ENCODE measurements around the gene P2RY6.
A peak's percentile ranks its signal among the peaks of the same experiment; 100 is the strongest.

P2RY6 gene

GRCh38 chr11:73237471-73238290 is 34.5 kb upstream of the P2RY6 start:
- Histone ChIP-seq H3K4me3 (ENCODE audit: low read length in 2 of 2) (no peak overlapping the region), H3K27ac (ENCODE audit: low read length) (no peak overlapping the region), H3K4me1 (ENCODE audit: control insufficient read depth, insufficient read depth, low read length) (peaks cover 28% of the 10 kb centered on the region), H3K9ac (ENCODE audit: low read length in 2 of 2) (no peak overlapping the region), H3K9me3 (ENCODE audit: control insufficient read depth in 2 of 2, low read length in 2 of 2) (no peaks in the 10 kb centered on the region), H3K36me3 (ENCODE audit: control insufficient read depth in 2 of 2, insufficient read depth in 2 of 2, low read length in 2 of 2) (no peaks in the 10 kb centered on the region), H3K27me3 (ENCODE audit: control insufficient read depth in 1 of 2, insufficient read depth in 2 of 2, low read length in 2 of 2) (no peaks in the 10 kb centered on the region)

- Histone ChIP-seq H3K9ac (ENCODE audit: low read length in 2 of 2) (no peak overlapping the region), H3K27ac (ENCODE audit: low read length) (no peak overlapping the region), H3K27me3 (ENCODE audit: control insufficient read depth in 1 of 2, insufficient read depth in 2 of 2, low read length in 2 of 2) (no peaks in the 10 kb centered on the region), H3K4me1 (ENCODE audit: control insufficient read depth, insufficient read depth, low read length) (peaks cover 22% of the 10 kb centered on the region), H3K9me3 (ENCODE audit: control insufficient read depth in 2 of 2, low read length in 2 of 2) (no peaks in the 10 kb centered on the region), H3K4me3 (ENCODE audit: low read length in 2 of 2) (no peak overlapping the region), H3K36me3 (ENCODE audit: control insufficient read depth in 2 of 2, insufficient read depth in 2 of 2, low read length in 2 of 2) (no peaks in the 10 kb centered on the region)
Measured at GRCh38 chr11:73239111-73239521, 33.0 kb upstream of the P2RY6 start.

GRCh38 chr11:73239571-73240189 is 32.5 kb upstream of the P2RY6 start:
- Histone ChIP-seq H3K9ac (ENCODE audit: low read length in 2 of 2) (no peak overlapping the region), H3K27me3 (ENCODE audit: control insufficient read depth in 1 of 2, insufficient read depth in 2 of 2, low read length in 2 of 2) (no peaks in the 10 kb centered on the region), H3K27ac (ENCODE audit: low read length) (no peak overlapping the region), H3K36me3 (ENCODE audit: control insufficient read depth in 2 of 2, insufficient read depth in 2 of 2, low read length in 2 of 2) (no peaks in the 10 kb centered on the region), H3K4me1 (ENCODE audit: control insufficient read depth, insufficient read depth, low read length) (peaks cover 19% of the 10 kb centered on the region), H3K9me3 (ENCODE audit: control insufficient read depth in 2 of 2, low read length in 2 of 2) (no peaks in the 10 kb centered on the region), H3K4me3 (ENCODE audit: low read length in 2 of 2) (no peak overlapping the region)

- H3K36me3 ChIP-seq (ENCODE audit: control insufficient read depth in 2 of 2, insufficient read depth in 2 of 2, low read length in 2 of 2) = no peaks in the 10 kb centered on the region
- H3K9ac ChIP-seq (ENCODE audit: low read length in 2 of 2) = no peak overlapping the region
- no peak overlapping the region for H3K27ac ChIP-seq (ENCODE audit: low read length)
- no peak overlapping the region for H3K4me3 ChIP-seq (ENCODE audit: low read length in 2 of 2)
- H3K9me3 ChIP-seq (ENCODE audit: control insufficient read depth in 2 of 2, low read length in 2 of 2) = no peaks in the 10 kb centered on the region
- H3K4me1 ChIP-seq (ENCODE audit: control insufficient read depth, insufficient read depth, low read length) = peaks cover 19% of the 10 kb centered on the region
- H3K27me3 ChIP-seq (ENCODE audit: control insufficient read depth in 1 of 2, insufficient read depth in 2 of 2, low read length in 2 of 2) = no peaks in the 10 kb centered on the region
Measured at GRCh38 chr11:73240190-73240781, 31.9 kb upstream of the P2RY6 start.

GRCh38 chr11:73241300-73241699 is 30.8 kb upstream of the P2RY6 start:
- Histone ChIP-seq H3K36me3 (ENCODE audit: control insufficient read depth in 2 of 2, insufficient read depth in 2 of 2, low read length in 2 of 2) (no peaks in the 10 kb centered on the region), H3K9me3 (ENCODE audit: control insufficient read depth in 2 of 2, low read length in 2 of 2) (no peaks in the 10 kb centered on the region), H3K4me1 (ENCODE audit: control insufficient read depth, insufficient read depth, low read length) (peaks cover 19% of the 10 kb centered on the region), H3K27ac (ENCODE audit: low read length) (no peak overlapping the region), H3K4me3 (ENCODE audit: low read length in 2 of 2) (no peak overlapping the region), H3K27me3 (ENCODE audit: control insufficient read depth in 1 of 2, insufficient read depth in 2 of 2, low read length in 2 of 2) (no peaks in the 10 kb centered on the region), H3K9ac (ENCODE audit: low read length in 2 of 2) (no peak overlapping the region)

- peak overlapping the region; percentile 46 to 60 for H3K4me3 ChIP-seq (ENCODE audit: low read length in 2 of 2)
- H3K9ac ChIP-seq (ENCODE audit: low read length in 2 of 2) = peak overlapping the region in 1 of 2 donors; percentile 47
- H3K9me3 ChIP-seq (ENCODE audit: control insufficient read depth in 2 of 2, low read length in 2 of 2) = no peaks in the 10 kb centered on the region
- H3K36me3 ChIP-seq (ENCODE audit: control insufficient read depth in 2 of 2, insufficient read depth in 2 of 2, low read length in 2 of 2) = no peaks in the 10 kb centered on the region
- H3K4me1 ChIP-seq (ENCODE audit: control insufficient read depth, insufficient read depth, low read length) = peaks cover 19% of the 10 kb centered on the region
- H3K27ac ChIP-seq (ENCODE audit: low read length) = no peak overlapping the region
- H3K27me3 ChIP-seq (ENCODE audit: control insufficient read depth in 1 of 2, insufficient read depth in 2 of 2, low read length in 2 of 2) = no peaks in the 10 kb centered on the region
Measured at GRCh38 chr11:73242251-73243092, 29.7 kb upstream of the P2RY6 start.

- Histone ChIP-seq H3K9ac (ENCODE audit: low read length in 2 of 2) (no peak overlapping the region), H3K4me1 (ENCODE audit: control insufficient read depth, insufficient read depth, low read length) (peaks cover 19% of the 10 kb centered on the region), H3K27ac (ENCODE audit: low read length) (no peak overlapping the region), H3K36me3 (ENCODE audit: control insufficient read depth in 2 of 2, insufficient read depth in 2 of 2, low read length in 2 of 2) (no peaks in the 10 kb centered on the region), H3K9me3 (ENCODE audit: control insufficient read depth in 2 of 2, low read length in 2 of 2) (no peaks in the 10 kb centered on the region), H3K27me3 (ENCODE audit: control insufficient read depth in 1 of 2, insufficient read depth in 2 of 2, low read length in 2 of 2) (no peaks in the 10 kb centered on the region), H3K4me3 (ENCODE audit: low read length in 2 of 2) (no peak overlapping the region)
Measured at GRCh38 chr11:73243093-73243485, 29.0 kb upstream of the P2RY6 start.

GRCh38 chr11:73244589-73245240 is 27.4 kb upstream of the P2RY6 start:
- H3K4me3 ChIP-seq (ENCODE audit: low read length in 2 of 2) = no peak overlapping the region
- H3K9me3 ChIP-seq (ENCODE audit: control insufficient read depth in 2 of 2, low read length in 2 of 2) = no peaks in the 10 kb centered on the region
- H3K27ac ChIP-seq (ENCODE audit: low read length) = no peak overlapping the region
- no peak overlapping the region for H3K9ac ChIP-seq (ENCODE audit: low read length in 2 of 2)
- no peaks in the 10 kb centered on the region for H3K27me3 ChIP-seq (ENCODE audit: control insufficient read depth in 1 of 2, insufficient read depth in 2 of 2, low read length in 2 of 2)
- H3K4me1 ChIP-seq (ENCODE audit: control insufficient read depth, insufficient read depth, low read length) = peaks cover 19% of the 10 kb centered on the region
- no peaks in the 10 kb centered on the region for H3K36me3 ChIP-seq (ENCODE audit: control insufficient read depth in 2 of 2, insufficient read depth in 2 of 2, low read length in 2 of 2)

GRCh38 chr11:73245461-73245860 is 26.7 kb upstream of the P2RY6 start:
- Histone ChIP-seq H3K9me3 (ENCODE audit: control insufficient read depth in 2 of 2, low read length in 2 of 2) (no peaks in the 10 kb centered on the region), H3K27me3 (ENCODE audit: control insufficient read depth in 1 of 2, insufficient read depth in 2 of 2, low read length in 2 of 2) (no peaks in the 10 kb centered on the region), H3K36me3 (ENCODE audit: control insufficient read depth in 2 of 2, insufficient read depth in 2 of 2, low read length in 2 of 2) (no peaks in the 10 kb centered on the region), H3K4me1 (ENCODE audit: control insufficient read depth, insufficient read depth, low read length) (peaks cover 11% of the 10 kb centered on the region), H3K9ac (ENCODE audit: low read length in 2 of 2) (no peak overlapping the region), H3K4me3 (ENCODE audit: low read length in 2 of 2) (no peak overlapping the region), H3K27ac (ENCODE audit: low read length) (no peak overlapping the region)

- Histone ChIP-seq H3K4me3 (ENCODE audit: low read length in 2 of 2) (no peak overlapping the region), H3K9me3 (ENCODE audit: control insufficient read depth in 2 of 2, low read length in 2 of 2) (no peaks in the 10 kb centered on the region), H3K27ac (ENCODE audit: low read length) (no peak overlapping the region), H3K4me1 (ENCODE audit: control insufficient read depth, insufficient read depth, low read length) (peaks cover 10% of the 10 kb centered on the region), H3K27me3 (ENCODE audit: control insufficient read depth in 1 of 2, insufficient read depth in 2 of 2, low read length in 2 of 2) (no peaks in the 10 kb centered on the region), H3K36me3 (ENCODE audit: control insufficient read depth in 2 of 2, insufficient read depth in 2 of 2, low read length in 2 of 2) (no peaks in the 10 kb centered on the region), H3K9ac (ENCODE audit: low read length in 2 of 2) (no peak overlapping the region)
Measured at GRCh38 chr11:73246303-73246702, 25.8 kb upstream of the P2RY6 start.

All from stomach smooth muscle (tissue), 2 donors.